GM21737 (cell line): ENCODE data around the gene CCL17.
A peak's percentile ranks its signal among the peaks of the same experiment; 100 is the strongest.

ENCODE experiments used
- ATAC-seq: cut with Tn5 transposase; IDR thresholded peaks from one replicate; pipeline ENCODE4 v1.9.1; 2021; ENCODE audit warnings: mild to moderate bottlenecking, moderate library complexity; ENCODE audit not compliant: unreplicated experiment

The CCL17 gene

DNA sequence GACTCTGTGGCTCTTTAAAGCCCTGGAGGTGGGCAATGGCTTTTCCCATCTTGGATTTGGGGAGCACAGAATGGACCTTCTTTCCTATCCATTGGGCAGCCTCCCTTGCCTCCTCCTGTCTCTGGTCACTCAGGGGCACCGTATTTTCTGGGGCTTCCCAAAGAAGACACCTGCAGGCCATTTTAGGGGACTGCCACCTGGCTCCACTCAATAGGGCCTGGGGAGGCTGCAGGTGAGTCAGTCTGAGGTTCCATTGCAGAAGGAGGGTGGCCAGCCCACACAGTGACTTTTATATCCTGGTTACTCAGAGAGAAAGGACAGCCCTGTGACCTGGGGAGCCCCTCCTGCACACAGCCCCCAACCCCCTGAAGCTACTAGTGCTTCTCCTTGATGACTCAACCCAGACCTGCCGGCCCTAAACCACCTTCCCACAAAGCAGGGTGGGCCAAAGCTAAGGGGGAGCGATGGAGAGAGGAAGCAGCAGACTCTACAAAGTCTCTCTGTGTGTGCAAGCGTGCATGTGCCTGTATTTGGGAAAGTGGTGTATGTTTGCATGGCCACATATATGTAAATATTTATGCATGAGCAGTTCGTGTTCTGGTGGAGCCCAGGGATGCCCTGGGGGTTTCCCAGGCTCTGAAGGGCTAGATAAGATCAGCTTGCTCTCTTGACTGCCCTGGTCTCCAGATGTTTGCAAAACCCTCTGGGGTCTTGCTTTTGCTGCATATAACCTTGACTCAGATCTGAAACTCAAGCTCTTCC lies 27.3 kb upstream of the CCL17 start:
- ATAC-seq, result peak; percentile 67

- no peak for ATAC-seq
These were observed 25.0 kb upstream of the CCL17 start for GRCh38 chr16:57379579-57379978.

DNA sequence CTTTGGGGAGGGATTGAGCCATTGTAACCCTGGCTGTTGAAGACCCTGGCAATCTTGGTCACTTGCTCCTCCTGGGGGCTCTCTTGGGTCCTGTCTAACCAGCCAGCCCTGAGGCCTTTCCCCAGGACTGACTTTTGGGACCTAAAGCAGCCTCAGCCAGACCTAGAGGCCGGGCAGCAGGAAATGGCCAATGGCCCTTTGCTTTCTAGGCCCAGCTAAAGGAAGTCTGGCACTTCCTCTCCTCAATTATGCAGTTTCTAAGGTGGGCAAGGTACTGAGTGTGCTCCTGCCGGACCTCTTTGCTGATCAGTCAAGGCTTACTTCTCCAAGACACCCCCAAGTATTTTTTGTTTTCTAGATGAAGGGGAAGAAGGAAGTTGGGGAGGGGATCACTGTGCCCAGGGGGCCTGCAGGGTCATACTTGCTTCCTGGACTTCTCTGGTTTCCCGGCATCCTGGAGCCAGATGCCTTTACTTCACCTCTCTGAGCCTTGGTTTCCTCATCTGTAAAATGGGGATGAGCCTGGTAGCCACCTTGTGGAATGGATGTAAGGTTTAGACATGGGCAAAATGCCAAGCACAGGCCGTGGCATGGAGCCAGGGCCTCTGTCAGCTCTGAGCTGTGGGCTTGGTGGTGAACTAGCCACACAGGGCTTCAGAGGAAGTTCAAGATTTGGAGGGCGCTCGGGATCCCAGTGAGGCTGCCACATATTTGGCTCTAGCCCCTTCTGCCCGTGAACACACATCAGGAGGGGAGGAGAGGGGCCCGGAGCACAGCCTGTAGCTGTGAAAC lies 23.7 kb upstream of the CCL17 start:
- ATAC-seq, result no peak

GRCh38 chr16:57381791-57382534 lies 22.6 kb upstream of the CCL17 start:
- ATAC-seq, result no peak

GRCh38 chr16:57382535-57383275 lies 21.9 kb upstream of the CCL17 start:
- no peak for ATAC-seq

GRCh38 chr16:57383276-57384247 lies 21.0 kb upstream of the CCL17 start:
- ATAC-seq, result no peak

- ATAC-seq, result no peak
These were observed 20.1 kb upstream of the CCL17 start for GRCh38 chr16:57384248-57385070.

- no peak for ATAC-seq
These were observed 19.5 kb upstream of the CCL17 start for GRCh38 chr16:57385083-57385482.

GRCh38 chr16:57386381-57386951 lies 18.1 kb upstream of the CCL17 start:
- no peak for ATAC-seq

DNA sequence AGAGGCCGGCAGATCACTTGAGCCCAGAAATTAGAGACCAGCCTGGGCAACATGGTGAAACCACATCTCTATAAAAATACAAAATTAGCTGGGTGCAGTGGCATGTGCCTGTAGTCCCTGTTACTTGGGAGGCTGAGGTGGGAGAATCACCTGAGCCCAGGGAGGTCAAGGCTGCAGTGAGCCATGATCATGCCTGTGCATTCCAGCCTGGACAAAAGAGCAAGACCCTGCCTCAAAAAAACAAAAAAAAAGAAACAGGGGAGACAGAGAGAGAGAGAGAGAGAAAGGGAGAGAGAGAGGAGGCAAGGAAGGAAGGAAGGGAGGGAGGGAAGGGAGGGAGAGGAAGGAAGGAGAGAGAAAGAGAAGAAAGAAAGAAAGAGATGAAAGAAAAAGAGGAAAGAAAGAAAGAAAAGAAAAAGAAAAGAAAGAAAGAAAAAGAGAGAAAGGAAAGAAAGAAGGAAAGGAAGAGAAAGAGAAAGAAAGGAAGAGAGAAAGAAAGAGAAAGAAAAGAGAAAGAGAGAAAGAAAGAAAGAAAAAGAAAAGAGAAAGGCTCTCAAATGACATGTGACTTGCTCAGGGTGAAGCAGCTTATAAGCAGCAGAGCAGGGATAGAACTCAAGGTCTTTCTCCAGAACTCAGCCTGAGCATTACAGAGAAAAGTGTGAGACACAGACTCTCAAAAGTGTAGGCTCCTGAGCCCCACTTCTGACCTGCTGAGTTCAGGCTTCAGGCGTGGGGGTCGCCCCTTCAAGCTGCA lies 16.8 kb upstream of the CCL17 start:
- no peak for ATAC-seq

GRCh38 chr16:57388359-57389086 lies 16.0 kb upstream of the CCL17 start:
- no peak for ATAC-seq

- no peak for ATAC-seq
These were observed 15.5 kb upstream of the CCL17 start for GRCh38 chr16:57389087-57389468.

- ATAC-seq, result no peak
These were observed 13.8 kb upstream of the CCL17 start for GRCh38 chr16:57390636-57391295.

DNA sequence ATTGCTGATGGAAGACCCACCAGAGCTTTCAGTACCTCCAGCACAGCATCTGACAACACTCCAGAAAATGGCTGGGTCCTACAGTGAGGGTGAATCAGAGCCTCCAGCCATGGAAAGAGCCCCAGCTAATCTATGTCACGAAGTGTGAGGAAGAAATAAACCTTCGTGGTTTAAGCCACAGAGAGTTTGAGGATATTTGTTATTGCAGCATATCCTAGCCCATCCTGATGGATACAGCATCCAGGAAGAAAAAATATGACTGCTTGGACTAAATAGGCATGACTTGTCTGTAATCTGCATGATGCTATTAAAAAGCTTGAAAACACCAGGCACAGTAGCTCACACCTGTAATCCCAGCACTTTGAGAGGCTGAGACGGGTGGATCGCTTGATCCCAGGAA lies 13.3 kb upstream of the CCL17 start:
- ATAC-seq, result no peak

- no peak for ATAC-seq
These were observed 12.9 kb upstream of the CCL17 start for GRCh38 chr16:57391708-57392107.

- no peak for ATAC-seq
These were observed 11.9 kb upstream of the CCL17 start for GRCh38 chr16:57392694-57393093.

- no peak for ATAC-seq
These were observed 10.1 kb upstream of the CCL17 start for GRCh38 chr16:57394444-57394843.
